D341Med (cell line): ENCODE data around the gene MLH3.

Source experiments
- DNase-seq: peaks from one replicate; pipeline ENCODE4 v3.0.0; 2012; ENCODE audit warnings: low spot score

The MLH3 gene

DNA sequence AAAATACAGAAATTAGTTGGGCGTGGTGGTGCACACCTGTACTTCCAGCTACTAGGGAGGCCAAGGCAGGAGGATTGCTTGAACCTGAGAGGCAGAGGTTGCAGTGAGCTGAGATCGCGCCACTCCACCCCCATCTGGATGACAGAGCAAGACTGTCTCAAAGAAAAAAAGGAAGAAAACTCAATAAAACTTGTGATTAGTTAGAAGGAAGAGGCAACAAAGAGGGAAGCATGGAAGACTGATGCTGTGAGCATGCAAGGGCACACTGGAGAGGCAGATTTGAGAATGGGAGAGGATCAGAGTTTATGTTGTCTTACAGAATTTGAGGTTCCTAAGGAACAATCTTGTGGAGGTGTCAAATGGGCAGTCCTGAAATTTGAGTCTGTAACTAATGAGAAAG, 15.4 kb upstream of the MLH3 start:
- no peak for DNase-seq

DNA sequence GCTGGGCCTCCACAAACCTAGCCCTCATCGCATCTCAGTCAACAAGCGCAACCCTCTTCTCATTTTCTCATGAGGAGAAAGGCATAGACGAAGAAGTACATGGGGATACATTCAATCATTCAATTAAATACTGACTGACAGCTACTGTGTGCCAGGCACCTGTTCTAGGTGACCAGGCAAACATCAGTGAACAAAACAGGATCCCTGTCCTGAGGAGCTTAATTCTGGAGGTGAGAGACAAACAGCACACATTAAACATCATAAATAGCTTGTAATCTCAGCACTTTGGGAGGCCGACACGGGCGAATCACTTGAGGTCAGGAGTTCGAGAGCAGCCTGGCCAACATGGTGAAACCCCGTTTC, 12.9 kb upstream of the MLH3 start:
- DNase-seq, result no peak

DNA sequence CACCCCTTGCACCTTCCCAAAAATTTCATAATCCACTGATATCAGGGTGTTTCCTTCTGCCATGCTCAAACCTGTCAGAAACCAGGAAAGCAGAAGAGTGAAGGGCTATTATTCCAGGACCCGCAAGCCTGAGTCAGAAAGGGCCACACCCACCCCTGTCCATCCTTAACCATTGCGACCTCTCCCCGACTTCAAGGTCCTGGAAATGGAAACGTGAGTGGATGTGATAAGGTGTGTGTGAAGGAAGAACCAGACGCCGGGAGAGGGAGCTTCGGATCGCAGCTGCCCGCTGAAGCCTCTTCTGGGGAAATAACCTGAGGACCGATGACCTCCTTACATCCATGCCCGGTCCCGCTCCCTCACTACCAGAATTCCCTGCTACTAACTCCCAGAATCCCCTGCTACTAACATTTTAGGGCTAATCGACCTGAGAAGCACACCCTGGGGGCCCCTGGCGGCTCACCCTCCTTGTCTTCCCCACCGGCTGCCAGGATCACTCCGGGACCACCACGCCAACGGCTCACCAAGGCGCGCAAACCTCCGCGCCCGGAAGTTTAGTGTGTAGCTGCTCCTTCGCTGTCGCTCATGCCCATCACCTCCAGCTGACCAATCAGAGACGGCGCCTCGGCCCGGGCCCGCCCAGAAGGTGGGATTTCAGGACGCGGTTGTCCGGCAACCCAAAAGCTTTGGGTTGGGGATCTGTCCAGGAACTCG, 12.4 kb upstream of the MLH3 start, which contains the start of gene ACYP1:
Gene ACYP1, minus strand, starts transcription at position 534 of the 714 bp plus-strand sequence. Its CDS starts 471 bp downstream, at position 63.
- DNase-seq, result peak; percentile 97

DNA sequence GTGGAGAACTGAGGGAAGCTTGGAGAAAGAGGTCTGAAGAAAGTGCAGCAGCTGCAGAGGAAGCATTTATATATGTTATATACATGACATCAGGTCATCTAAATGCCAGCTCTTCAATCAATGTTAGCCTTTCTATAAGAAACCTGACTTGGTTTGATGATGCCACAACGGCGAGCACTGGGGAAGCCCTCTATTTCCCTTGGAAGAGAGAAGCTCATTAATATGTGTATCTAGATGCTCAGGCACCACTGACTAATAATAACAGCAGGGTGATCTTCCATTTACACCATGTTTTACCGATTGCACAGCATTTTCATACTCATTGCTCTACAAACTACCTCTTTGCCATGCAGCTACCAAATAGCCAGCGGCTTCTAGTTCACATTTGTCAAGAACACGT, 11.7 kb upstream of the MLH3 start:
- DNase-seq, result no peak

DNA sequence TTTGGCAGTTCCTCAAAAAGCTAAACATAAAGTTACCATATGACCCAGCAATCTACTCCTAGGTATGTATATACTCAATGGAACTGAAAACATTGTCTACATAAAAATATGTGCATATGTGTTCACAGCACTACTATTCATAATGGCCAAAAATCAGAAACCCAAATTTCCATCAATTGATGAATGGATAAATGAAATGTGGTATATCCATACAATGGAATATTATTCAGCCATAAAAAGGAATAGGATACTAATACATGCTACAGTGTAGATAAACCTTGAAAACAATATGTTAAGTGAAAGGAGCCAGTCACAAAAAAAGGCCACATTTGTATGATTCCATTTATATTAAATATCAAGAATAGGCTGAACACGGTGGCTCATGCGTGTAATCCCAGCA, 9.2 kb upstream of the MLH3 start:
- DNase-seq, result no peak

DNA sequence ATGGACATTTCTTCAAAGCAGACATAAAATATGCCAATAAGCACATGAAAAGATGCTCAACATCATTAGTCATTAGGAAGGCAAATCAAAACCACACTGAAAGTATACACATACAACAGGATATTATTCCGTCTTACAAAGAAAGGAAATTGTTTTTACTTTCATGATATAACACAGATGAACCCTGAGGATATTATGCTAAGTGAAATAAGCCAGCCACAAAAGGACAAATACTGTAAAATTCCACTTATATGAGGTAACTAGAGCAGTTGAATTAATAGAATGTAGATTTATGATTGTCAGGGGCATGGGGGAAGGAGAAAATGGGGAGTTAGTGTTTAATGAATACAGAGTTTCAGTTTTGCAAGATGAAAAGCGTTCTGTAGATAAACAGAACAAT, 8.4 kb upstream of the MLH3 start:
- no peak for DNase-seq

DNA sequence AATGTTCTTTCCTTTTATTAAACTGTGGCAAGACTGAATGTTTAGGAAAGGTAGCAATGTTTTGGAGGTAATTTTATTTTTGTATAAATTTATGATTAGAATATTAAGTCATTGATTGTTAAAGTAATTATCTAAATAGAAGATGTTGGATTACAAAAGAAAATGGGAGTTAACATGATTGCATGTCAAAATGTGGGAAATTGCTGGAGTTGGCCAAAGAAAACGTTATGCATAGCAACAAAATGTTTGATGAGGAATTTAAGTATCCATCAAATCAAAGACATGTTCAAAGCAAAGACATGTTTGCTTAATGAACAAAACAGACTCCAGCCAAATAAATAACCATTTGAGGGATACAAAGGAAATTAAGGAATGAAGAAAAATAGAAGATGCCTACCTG, 3.2 kb upstream of the MLH3 start:
- DNase-seq, result no peak

DNA sequence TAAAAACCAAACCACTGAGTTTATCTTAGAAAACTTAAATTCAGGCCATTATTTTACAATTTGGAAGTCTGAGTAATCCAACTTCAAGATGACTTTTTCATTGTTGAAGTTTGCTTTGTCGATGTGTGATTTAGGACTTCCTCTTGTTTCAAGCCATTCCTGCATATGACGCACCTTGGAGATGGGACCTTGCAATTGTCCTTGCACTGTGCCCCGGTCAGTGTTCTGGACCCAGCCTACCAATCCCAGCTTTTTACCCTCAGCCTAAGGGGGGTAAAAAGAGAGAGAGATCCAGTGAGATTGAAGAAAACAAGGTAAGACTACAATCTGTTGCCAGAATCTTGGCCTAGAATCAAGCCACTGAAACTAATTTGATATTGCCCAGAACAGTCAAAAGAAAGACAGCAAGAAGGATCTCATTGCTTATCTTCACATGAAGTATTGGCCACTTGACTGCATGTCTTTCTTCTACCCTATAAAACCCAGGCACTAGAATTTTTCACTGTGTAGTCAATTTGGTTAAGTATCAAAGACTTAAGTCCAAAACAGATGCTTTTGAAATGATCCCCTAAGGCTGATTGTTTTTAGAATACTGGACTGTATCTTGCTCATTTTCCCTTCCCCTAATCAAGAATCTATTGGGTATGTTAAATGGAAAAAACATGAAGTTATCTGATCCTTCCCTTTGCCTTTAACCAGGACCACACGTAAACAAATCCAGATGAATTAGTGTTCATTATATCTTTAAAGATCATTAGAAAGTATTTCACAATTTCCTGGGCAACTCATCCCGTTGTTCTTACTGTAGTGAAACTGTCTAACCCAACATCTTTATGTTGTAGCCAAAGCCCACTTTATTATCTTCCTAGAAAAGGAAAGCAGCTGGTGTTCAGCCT, 2.4 kb upstream of the MLH3 start:
- no peak for DNase-seq

DNA sequence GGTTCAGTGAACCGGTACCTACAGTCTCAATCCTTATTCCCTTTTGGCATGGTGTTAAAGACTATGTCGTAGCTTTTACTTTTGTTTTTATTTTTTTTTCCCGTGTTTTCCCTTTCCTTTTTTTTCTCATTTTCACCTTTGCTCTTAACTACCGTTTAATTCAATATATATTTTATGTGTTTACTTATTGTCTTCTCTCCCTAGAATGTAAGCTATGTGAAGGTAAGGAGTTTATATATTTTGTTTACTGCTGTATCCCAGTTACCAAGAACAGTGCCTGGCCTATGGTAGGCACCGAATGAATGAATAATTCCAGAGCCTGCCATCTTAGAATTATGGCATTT, 261 bp upstream of the MLH3 start:
- DNase-seq, result no peak

DNA sequence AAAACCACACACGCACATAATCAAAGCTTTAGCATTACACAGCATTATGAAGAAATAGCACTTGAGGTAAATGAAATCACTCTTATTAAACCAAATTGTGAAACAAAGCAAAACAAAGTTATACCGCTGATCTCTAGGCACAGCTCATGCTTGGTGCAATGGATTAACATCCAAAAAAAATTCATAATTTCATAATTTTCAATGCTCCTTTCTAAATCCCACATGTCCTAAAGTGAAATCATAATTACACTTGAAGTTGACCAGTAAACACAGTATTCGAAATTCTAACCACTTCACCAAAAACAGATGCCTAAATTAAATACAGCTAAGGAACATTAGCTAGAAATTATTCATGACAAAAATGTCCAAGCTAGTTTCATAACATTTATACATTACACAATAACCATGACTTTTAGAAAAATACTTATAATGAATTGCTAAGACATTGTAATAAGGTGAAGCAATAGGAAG, 1.5 kb downstream of the MLH3 start:
- DNase-seq, result no peak

DNA sequence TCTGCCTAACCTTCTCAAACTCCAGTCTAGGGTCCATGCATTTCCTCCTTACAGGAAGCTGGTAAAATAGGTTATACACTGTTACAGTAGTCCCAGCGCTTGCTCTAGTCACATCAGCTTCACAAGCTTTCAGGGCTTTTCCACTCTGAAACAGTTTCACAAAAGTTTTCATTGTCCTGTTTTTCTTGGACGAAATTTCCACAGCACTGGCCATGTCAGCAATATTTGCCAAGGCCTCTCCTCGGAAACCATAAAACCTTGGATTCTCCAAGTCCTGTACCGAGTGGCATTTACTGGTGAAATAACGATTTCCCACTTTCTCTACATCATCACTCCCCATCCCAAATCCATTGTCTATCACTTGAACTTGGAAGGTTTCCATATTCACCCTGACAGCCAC, 2.1 kb downstream of the MLH3 start:
- DNase-seq, result no peak

DNA sequence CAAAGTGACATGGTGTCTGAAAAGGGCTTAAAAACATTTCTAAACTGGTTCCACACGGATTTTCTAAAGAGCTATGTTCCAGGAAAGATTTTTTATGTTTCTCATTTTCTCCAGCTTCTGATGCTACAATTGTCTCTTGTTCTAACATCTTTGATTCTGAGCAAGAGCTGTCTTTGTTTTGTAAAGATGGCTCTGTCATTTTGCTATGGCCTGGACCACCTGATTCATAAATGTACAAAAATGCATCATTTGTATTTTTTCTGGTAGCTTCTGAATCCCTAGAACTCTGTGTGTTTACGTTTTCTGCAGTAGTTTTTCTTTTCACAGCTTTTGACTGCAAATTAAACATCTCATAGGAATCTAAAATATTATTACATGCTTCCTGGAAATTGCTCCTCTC, 3.2 kb downstream of the MLH3 start:
- DNase-seq, result no peak

DNA sequence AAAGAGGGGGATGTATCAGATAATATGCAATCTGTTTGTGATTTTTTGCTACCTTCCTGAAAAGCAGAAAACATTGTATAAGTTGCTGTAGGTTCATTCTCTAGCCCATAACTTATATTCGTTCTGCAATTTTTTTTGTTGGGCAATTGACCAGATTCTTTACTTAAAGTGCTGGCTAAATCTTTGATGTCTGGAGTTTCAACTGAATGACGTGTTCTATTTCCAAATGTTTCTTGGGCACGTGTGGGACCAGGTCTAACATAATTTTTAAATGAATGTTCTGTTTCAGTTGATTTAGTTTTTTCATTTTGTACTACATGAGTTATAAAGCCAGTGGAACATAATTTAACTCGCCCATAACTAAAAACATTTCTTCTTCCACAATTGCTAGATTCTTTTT, 3.8 kb downstream of the MLH3 start:
- DNase-seq, result no peak

DNA sequence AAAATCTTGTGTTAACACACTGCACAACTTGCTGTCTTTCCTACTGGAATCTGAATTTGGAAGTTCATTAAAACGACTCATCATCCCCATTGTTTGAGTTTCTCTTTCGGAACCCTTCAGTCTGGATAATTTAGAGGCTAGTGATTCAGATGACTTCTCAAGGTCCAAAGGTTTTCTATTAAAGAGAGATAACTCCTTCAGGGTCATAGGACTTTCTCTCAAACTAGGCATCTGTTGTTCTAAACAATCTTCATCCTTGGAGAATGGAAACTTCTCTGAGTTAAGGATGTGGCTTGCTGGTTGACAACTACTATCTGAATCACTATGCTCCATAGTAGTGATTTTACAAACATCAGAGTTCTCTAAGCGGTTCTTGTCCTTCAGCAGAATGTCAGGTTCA, 4.4 kb downstream of the MLH3 start:
- no peak for DNase-seq

DNA sequence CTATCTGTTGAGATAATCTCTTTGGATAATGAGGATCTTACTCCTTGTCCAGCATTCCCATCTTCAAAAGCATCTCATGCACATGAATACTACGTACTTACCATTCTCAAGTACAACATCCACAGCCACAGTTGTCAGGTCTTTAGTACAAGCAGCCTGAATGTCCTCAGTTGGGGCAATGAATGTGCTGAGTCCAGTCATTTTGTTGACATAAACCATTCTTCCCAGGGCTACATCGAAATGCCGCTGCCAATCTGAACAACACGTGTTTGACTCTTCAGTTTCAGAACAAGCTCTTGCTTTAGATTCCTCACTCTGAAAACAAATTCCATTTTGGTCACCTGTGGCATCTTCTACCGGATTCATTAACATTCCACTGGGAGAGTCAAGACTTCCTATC, 5.0 kb downstream of the MLH3 start:
- DNase-seq, result no peak

DNA sequence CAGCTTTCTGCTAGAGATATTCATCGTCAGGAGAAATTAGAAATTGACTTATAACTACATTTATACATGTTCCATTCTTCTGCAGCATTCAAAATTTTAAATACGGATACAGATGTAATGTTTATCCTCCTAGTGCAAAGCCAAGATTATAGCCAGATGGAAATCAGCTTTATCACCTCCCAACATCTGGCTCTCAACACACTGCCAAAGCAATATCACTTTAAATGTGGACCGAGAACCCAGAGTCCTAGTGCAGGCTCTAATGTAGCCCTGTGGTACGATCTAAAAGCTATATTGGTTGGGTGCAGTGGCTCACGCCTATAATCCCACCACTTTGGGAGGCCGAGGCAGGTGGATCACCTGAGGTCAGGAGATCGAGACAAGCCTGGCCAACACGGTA, 6.5 kb downstream of the MLH3 start:
- DNase-seq, result no peak

DNA sequence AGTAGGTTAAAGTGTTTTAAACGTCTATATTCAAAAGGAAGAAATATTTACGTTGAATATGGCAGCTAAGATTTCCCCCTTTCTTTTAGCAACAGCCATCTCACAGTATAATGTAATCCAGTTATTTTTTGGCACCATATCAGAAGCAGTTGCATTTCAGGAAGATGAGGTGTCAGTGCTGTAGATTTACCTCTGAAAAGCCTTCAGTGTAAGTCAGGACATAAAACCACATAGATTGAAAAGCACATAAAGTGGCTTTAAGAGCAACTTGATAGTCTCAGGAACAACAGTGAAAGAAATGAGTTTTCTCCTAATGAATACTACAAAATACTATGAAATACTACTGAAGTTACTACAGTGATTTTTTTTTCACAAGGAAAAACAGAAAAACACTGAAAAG, 6.9 kb downstream of the MLH3 start:
- no peak for DNase-seq

DNA sequence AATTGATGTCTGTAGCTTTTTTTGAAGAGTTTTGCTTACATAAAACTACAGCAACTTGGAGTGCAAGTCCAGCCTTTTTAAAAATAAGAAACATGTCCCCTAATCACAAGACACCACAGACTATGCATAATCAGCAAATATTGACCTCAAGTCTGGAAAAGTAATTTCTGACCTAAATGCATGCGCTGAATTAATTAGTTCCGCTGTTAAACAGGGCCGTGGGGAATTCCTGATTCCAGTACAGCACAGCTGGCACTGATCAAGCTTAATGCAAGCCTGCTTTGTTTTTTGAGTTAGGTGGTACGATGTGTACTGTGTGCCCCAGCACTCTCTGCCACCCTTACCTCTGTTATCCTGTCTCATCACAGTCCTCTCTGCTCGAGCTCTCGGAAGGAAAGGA, 9.2 kb downstream of the MLH3 start:
- peak; percentile 38 for DNase-seq

DNA sequence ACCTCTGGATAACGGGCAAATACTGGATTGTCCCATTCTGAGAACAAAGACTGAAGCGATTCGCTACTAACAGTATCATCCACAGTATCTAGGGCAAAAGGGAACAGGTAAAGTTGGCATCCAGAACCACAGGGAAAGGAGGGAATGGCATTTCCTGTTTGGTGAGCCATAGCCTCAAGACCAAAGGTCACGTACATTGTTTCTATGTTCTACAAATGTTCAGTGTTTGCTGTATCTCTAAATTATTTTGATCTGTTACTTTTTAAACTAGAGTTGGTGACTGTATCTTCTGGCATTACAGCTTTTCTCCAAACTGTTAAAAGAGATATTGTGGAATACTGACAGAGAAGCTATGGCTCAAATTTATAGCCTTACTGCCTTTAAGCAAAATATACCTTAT, 9.7 kb downstream of the MLH3 start:
- DNase-seq, result no peak

DNA sequence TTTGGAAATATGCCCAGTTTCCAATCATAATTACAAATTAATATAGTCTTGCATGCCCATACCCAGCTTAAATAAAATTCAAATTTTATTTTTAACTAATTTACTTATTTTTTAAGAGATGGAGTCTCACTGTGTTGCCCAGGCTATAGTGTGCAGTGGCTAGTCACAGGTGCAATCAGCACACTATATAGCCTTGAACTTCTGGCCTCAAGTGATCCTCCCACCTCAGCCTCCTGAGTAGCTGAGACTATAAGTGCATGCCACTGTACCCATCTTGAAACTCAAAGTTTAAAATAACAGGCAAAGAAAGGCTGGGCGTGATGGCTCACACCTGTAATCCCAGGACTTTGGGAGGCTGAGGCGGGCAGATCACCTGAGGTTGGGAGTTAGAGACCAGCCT, 10.3 kb downstream of the MLH3 start:
- no peak for DNase-seq

DNA sequence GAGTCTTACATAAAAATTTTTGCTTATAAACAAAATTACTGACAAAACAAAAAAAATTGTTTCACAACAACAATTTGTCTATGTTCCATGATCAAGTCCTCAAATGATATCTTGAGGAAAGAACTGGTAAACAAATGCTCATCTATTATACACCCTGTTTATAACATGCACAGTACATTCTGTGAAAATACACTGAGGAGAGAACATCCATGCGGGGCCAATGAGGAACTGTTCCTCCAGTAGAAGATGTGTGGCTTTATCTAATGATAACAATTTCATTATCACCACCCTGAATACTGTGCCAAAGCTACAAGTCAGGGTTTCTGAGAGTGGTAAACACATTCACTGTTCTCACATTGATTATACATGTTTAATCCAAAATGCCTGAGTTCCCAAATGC, 10.8 kb downstream of the MLH3 start:
- DNase-seq, result no peak

DNA sequence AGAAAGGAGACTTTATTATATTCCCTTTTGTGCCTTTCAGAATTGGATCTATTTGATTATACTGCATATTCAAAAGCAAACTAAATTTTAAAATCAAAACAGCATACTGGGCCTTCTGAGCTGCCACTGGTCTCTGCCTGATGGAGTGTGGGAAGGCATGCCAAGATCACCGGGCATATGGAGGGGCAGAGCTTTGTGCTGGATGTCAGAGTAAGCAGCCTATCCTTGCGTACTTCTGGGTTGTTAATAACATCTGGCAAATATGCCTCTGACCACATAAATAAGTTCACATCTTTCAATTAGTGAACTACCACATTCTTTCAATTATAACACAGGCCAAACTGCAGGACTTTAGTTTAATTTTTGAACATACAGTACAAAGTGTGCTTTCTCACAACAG, 18.3 kb downstream of the MLH3 start:
- no peak for DNase-seq

DNA sequence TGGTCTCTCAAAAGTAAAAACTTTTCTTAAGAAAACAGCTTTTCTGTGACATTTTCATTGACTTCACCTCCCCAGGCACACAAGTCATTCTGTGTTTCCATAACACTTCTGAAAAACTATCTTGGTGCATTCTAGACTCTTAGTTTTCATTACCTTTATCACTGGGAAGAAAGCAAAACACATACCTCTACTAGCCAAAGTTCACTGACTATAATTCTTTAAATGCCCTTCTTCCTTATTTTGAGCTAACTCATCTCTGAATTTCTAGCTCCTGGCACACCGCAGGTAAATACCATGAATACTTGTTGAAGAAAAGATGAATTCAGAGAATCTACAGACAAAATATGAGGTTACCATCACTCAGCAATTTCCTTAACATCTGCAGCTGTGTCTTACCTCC, 21.1 kb downstream of the MLH3 start:
- DNase-seq, result no peak

DNA sequence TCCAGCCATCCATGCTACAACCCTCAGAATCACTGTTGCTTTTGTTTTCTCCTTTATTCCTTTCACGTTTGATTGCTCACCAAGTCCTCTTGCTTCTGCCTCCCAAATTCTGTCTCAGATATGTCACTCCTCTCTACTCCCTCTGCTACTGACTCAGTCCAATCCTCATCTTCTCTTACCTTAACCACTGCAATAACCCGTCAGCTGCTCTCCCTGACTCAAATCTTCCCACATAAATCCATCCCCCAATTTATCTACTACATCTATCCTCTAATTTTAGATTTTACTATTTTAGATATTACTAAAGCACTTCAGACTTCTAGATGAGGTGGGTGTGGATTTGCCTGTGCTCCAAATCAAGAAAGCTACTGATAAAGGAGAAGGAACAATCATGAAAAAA, 25.4 kb downstream of the MLH3 start:
- DNase-seq, result no peak
